NOMO-1 (cell line): ENCODE data around the gene RNF123.
"Not testable (repeated sequence)": the region's sequence is repeated elsewhere in the genome, so short reads cannot be mapped to it uniquely, and the experiment has no call there.

Source experiments
- DNase-seq, 2 experiments: peaks; one replicate each; lab custom pipeline; 2025; ENCODE audit not compliant: unreplicated experiment in 2 of 2; lab: John Stamatoyannopoulos, UW

Gene RNF123

DNA sequence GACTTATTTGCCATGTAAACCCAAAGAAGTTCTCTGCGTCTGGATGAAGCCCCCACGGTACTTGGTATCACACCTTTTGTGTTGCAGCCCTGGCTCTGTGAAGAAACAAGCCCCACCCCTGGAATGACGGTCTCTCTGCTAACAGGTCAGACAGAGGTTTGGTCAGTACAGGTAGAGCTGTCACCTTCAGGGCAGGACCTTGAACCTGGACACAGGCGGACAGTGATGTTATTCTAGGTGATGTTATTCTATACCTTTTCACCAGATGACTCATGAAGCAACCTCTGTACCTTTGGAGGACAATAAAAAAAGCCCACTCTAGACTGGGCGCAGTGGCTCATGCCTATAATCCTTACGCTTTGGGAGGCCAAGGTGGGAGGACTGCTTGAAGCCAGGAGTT, 45.4 kb downstream of the RNF123 start:
- DNase-seq: no peak

DNA sequence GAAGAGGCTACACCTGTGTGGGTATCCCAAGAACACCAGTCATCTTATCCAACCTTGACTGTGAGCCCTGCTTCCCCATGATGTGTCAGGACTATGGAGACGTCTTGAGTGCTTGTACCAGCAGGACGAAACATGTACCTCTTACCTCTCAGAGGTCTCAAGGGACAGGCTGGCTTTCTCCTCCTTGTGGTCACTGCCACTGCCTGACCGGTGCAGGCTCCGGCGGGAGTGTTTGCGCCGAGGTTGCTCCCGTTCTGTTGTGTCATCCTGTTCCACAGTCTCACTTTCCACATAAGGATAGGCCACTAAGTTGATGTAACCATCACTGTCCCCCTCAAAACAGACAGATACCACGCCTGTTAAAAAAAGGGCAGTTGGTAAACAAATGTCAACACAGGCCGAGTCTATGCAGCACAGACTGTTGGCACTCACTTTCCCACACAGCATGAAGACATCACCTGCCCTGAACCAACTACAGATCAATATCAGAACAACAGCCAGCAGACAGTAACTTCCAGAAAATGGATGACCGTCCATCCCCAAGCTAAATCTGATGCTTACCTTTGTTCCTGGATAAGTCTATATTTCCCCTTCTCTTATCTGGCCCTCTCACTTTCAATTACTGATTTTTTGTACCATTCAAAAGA, 48.8 kb downstream of the RNF123 start:
- DNase-seq: no peak

DNA sequence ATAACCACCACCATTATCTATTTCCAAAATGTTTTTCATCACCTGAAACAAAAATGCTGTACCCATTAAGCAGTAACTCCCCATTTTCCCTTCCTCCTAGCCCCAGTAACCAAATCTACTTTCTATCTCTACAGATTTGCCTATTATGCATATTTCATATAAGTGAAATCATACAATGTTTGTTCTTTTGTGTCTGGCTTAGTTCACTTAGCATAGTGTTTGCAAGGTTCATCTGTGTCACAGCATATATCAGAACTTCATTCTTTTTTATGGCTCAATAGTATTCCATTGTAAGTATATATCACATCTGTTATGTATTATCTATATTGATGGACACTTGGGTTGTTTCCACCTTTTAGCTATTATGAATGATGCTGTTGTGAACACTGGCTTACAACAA, 51.1 kb downstream of the RNF123 start:
- no peak for DNase-seq

DNA sequence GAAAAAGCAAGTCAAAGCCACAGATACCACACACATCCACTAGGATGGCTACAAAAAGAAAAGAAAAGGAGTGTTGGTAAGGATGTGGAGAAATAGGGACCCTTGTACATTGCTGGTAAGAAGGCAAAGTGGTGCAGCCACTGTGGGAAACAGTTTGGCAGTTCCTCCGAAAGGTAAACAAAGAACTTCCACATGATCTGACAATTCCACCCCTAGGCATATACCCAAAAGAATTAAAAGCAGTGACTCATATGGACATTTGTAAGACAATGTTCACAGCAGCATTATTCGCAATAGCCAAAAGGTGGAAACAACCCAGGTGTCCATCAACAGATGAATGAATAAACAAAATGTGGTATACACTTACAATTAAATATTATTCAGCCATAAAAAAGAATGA, 56.6 kb downstream of the RNF123 start:
- no peak for DNase-seq

GRCh38 chr3:49747792-49748480, 58.6 kb downstream of the RNF123 start:
- DNase-seq: no peak

GRCh38 chr3:49748874-49749273, 59.5 kb downstream of the RNF123 start:
- DNase-seq: not testable (repeated sequence)

GRCh38 chr3:49750056-49750455, 60.7 kb downstream of the RNF123 start:
- no peak for DNase-seq

GRCh38 chr3:49751501-49751900, 62.1 kb downstream of the RNF123 start:
- no peak for DNase-seq

- no peak for DNase-seq
Measured at GRCh38 chr3:49754536-49754935, 65.2 kb downstream of the RNF123 start.

DNA sequence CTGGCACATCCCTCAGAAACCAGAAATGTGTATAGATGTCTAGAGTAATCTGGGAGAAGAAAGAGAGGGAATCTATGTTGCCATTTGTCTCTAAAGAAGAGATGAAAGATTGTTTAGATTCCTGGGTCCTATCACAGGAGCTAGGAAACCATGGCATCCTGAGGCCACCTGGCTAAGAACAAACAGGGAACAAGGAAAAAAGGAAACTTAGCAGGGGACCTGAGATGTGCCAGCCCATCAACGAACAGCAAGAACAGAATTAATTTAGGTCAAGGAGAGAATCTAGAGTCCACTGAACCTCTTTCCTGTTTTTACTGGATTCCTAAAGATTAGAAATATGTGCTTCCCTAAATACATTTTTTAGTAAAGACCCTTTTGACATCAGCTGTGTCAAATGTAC, 66.7 kb downstream of the RNF123 start:
- DNase-seq: no peak

DNA sequence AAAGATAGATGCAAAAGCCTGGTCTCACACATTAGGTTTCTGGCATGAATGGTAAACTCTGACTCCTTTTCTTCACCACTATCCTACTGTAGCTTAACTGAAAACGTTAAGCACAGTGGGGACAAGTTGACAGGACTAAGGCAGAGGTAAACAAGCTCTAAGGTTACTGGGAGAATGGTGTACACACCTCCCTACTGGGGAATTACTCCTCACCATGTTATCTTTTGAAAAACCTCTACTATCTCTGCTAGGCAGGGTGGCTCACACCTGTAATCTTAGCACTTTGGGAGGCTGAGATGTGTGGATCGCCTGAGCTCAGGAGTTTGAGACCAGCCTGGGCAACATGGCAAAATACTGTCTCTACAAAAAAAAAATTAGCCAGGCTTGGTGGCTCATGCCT, 67.8 kb downstream of the RNF123 start:
- no peak for DNase-seq

GRCh38 chr3:49759226-49759625, 69.9 kb downstream of the RNF123 start:
- no peak for DNase-seq

GRCh38 chr3:49761661-49762060, 72.3 kb downstream of the RNF123 start:
- DNase-seq: no peak

DNA sequence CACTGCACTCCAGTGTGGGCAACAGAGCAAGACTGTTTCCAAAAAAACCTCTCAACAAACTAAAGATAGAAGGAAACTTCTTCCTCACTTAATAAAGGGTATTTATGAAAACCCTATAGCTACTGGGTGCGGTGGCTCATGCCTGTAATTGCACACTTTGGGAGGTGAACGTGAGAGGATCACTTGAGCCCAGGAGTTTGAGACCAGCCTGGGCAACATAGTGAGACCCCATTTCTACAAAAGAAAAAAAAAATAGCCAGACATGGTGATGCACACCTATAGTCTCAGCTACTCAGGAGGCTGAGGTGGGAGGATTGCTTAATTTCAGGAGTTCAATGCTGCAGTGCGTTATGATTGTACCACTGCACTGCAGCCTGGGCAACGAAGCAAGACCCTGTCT, 74.6 kb downstream of the RNF123 start:
- no peak for DNase-seq

- DNase-seq: no peak
Measured at GRCh38 chr3:49769286-49769915, 80.0 kb downstream of the RNF123 start.

- no peak for DNase-seq
Measured at GRCh38 chr3:49769926-49770325, 80.6 kb downstream of the RNF123 start.
